ENCODE measurements around the gene OR5H2. TPM values are rescaled to one million over a fixed set of nuclear protein-coding genes. Genes with fewer than 3 reads are reported as not detected.

OR5H2 gene
- total and polyA plus RNA-seq, 10 of the 15 experiments (the other 5 are each of a cell fraction or from before 2014, with no cell fraction given), result 1.7 TPM; not detected in 9

DNA sequence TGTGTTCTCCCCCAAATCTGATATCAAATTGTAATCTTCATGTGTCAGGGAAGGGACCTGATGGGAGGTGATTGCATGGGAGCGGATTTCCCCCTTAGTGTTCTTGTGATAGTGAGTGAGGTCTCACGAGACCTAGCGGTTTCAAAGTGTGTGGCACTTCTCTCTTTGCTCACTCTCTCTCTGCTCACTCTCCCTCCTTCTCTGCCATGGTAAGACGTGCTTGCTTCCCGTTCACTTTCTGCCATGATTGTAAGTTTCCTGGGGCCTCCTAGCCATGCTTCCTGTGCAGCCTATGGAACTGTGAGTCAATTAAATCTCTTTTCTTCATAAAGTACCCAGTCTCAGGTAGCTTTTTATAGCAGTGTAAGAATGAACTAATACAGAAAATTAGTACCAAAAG is 48.8 kb upstream of the OR5H2 start (continued):
- TF ChIP-seq HDGF (IDR thresholded peaks at IDR 0.05) (no peak), NR2C2 (IDR thresholded peaks at IDR 0.05; ENCODE audit: borderline replicate concordance, control insufficient read depth, insufficient read length, low read depth) (no peak), PML (IDR thresholded peaks at IDR 0.05; ENCODE audit: low read length) (no peak), JUNB (IDR thresholded peaks at IDR 0.05) (no peak), RCOR1 (conservative IDR thresholded peaks at IDR 0.05; ENCODE audit: low read depth, low read length) (no peak), SRF (IDR thresholded peaks at IDR 0.05; ENCODE audit: low read depth in 2 of 2, low read length in 2 of 2) (no peak), YY1 (IDR thresholded peaks at IDR 0.05; ENCODE audit: low read depth, low read length) (no peak), ZNF274 (IDR thresholded peaks at IDR 0.05; ENCODE audit: insufficient read depth, insufficient read length) (no peak), BCL11A (IDR thresholded peaks at IDR 0.05; ENCODE audit: low read depth, low read length) (no peak), BACH1 (IDR thresholded peaks at IDR 0.05; ENCODE audit: borderline replicate concordance) (peak; percentile 27; the same call in 1 of the 2 replicates), GATAD2B (conservative IDR thresholded peaks at IDR 0.05; ENCODE audit: low read depth) (peak; percentile 45; the same call in 1 of the 2 replicates), TCF7 (IDR thresholded peaks at IDR 0.05; ENCODE audit: borderline replicate concordance) (no peak), ZNF384 (IDR thresholded peaks at IDR 0.05; ENCODE audit: borderline replicate concordance, low read depth, low read length) (no peak), KDM1A (IDR thresholded peaks at IDR 0.05; ENCODE audit: borderline replicate concordance) (no peak), BRCA1 (IDR thresholded peaks at IDR 0.05; ENCODE audit: low read depth, low read length) (no peak), PAX5 (IDR thresholded peaks at IDR 0.05; ENCODE audit: borderline replicate concordance, low read depth, low read length) (no peak)
- TF ChIP-seq, protein P1, sequence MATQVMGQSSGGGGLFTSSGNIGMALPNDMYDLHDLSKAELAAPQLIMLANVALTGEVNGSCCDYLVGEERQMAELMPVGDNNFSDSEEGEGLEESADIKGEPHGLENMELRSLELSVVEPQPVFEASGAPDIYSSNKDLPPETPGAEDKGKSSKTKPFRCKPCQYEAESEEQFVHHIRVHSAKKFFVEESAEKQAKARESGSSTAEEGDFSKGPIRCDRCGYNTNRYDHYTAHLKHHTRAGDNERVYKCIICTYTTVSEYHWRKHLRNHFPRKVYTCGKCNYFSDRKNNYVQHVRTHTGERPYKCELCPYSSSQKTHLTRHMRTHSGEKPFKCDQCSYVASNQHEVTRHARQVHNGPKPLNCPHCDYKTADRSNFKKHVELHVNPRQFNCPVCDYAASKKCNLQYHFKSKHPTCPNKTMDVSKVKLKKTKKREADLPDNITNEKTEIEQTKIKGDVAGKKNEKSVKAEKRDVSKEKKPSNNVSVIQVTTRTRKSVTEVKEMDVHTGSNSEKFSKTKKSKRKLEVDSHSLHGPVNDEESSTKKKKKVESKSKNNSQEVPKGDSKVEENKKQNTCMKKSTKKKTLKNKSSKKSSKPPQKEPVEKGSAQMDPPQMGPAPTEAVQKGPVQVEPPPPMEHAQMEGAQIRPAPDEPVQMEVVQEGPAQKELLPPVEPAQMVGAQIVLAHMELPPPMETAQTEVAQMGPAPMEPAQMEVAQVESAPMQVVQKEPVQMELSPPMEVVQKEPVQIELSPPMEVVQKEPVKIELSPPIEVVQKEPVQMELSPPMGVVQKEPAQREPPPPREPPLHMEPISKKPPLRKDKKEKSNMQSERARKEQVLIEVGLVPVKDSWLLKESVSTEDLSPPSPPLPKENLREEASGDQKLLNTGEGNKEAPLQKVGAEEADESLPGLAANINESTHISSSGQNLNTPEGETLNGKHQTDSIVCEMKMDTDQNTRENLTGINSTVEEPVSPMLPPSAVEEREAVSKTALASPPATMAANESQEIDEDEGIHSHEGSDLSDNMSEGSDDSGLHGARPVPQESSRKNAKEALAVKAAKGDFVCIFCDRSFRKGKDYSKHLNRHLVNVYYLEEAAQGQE (IDR thresholded peaks at IDR 0.05; ENCODE audit: low read depth, low read length), result no peak
- TF ChIP-seq, protein P2, sequence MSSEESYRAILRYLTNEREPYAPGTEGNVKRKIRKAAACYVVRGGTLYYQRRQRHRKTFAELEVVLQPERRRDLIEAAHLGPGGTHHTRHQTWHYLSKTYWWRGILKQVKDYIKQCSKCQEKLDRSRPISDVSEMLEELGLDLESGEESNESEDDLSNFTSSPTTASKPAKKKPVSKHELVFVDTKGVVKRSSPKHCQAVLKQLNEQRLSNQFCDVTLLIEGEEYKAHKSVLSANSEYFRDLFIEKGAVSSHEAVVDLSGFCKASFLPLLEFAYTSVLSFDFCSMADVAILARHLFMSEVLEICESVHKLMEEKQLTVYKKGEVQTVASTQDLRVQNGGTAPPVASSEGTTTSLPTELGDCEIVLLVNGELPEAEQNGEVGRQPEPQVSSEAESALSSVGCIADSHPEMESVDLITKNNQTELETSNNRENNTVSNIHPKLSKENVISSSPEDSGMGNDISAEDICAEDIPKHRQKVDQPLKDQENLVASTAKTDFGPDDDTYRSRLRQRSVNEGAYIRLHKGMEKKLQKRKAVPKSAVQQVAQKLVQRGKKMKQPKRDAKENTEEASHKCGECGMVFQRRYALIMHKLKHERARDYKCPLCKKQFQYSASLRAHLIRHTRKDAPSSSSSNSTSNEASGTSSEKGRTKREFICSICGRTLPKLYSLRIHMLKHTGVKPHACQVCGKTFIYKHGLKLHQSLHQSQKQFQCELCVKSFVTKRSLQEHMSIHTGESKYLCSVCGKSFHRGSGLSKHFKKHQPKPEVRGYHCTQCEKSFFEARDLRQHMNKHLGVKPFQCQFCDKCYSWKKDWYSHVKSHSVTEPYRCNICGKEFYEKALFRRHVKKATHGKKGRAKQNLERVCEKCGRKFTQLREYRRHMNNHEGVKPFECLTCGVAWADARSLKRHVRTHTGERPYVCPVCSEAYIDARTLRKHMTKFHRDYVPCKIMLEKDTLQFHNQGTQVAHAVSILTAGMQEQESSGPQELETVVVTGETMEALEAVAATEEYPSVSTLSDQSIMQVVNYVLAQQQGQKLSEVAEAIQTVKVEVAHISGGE (CRISPR knock-in tag; IDR thresholded peaks at IDR 0.05), result no peak
- TF ChIP-seq, protein P3, sequence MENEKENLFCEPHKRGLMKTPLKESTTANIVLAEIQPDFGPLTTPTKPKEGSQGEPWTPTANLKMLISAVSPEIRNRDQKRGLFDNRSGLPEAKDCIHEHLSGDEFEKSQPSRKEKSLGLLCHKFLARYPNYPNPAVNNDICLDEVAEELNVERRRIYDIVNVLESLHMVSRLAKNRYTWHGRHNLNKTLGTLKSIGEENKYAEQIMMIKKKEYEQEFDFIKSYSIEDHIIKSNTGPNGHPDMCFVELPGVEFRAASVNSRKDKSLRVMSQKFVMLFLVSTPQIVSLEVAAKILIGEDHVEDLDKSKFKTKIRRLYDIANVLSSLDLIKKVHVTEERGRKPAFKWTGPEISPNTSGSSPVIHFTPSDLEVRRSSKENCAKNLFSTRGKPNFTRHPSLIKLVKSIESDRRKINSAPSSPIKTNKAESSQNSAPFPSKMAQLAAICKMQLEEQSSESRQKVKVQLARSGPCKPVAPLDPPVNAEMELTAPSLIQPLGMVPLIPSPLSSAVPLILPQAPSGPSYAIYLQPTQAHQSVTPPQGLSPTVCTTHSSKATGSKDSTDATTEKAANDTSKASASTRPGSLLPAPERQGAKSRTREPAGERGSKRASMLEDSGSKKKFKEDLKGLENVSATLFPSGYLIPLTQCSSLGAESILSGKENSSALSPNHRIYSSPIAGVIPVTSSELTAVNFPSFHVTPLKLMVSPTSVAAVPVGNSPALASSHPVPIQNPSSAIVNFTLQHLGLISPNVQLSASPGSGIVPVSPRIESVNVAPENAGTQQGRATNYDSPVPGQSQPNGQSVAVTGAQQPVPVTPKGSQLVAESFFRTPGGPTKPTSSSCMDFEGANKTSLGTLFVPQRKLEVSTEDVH (IDR thresholded peaks at IDR 0.05; ENCODE audit: low read depth, partially characterized antibody), result no peak

Measured in GM12878 (cell line).